NB4 (cell line): Measurements from ENCODE around the gene CAMK4.

Experiments
- DNase-seq: peaks from one replicate; pipeline ENCODE4 v3.0.0; 2010; ENCODE audit warnings: low read depth
- H3K4me3 ChIP-seq: one replicate; pipeline ENCODE4 v1.5.1; 2011; ENCODE audit warnings: mild to moderate bottlenecking, low read depth, low read length, moderate library complexity
- MYC ChIP-seq: IDR thresholded peaks from 2 replicates; pipeline ENCODE4 v1.6.1; 2011; ENCODE audit warnings: low read depth, low read length
- POLR2A ChIP-seq: IDR thresholded peaks from 2 replicates; pipeline ENCODE4 v1.6.1; 2011; ENCODE audit warnings: mild to moderate bottlenecking; ENCODE audit not compliant: insufficient read length; ENCODE audit errors: extremely low read depth
- TF ChIP-seq, protein P1 (sequence below): IDR thresholded peaks from one replicate; pipeline ENCODE4 v1.5.1; 2012; ENCODE audit warnings: low read depth, low read length
- TF ChIP-seq, protein P2 (sequence below): IDR thresholded peaks from 2 replicates; pipeline ENCODE4 v1.6.1; 2011; ENCODE audit warnings: low read depth, low read length

The CAMK4 gene

GRCh38 chr5:111447822-111448221 lies 223.6 kb downstream of the CAMK4 start:
- H3K4me3 ChIP-seq, result no peak overlapping the region
- no peak for DNase-seq
- TF ChIP-seq, protein P1, sequence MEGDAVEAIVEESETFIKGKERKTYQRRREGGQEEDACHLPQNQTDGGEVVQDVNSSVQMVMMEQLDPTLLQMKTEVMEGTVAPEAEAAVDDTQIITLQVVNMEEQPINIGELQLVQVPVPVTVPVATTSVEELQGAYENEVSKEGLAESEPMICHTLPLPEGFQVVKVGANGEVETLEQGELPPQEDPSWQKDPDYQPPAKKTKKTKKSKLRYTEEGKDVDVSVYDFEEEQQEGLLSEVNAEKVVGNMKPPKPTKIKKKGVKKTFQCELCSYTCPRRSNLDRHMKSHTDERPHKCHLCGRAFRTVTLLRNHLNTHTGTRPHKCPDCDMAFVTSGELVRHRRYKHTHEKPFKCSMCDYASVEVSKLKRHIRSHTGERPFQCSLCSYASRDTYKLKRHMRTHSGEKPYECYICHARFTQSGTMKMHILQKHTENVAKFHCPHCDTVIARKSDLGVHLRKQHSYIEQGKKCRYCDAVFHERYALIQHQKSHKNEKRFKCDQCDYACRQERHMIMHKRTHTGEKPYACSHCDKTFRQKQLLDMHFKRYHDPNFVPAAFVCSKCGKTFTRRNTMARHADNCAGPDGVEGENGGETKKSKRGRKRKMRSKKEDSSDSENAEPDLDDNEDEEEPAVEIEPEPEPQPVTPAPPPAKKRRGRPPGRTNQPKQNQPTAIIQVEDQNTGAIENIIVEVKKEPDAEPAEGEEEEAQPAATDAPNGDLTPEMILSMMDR, result no peak
- TF ChIP-seq POLR2A (no peak), MYC (no peak)
- TF ChIP-seq, protein P2, sequence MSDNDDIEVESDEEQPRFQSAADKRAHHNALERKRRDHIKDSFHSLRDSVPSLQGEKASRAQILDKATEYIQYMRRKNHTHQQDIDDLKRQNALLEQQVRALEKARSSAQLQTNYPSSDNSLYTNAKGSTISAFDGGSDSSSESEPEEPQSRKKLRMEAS, result no peak

GRCh38 chr5:111453295-111453694 lies 229.1 kb downstream of the CAMK4 start:
- DNase-seq, result no peak
- TF ChIP-seq POLR2A (no peak), MYC (no peak)
- TF ChIP-seq, protein P2, result no peak
- TF ChIP-seq, protein P1, result no peak
- H3K4me3 ChIP-seq, result no peak overlapping the region

DNA sequence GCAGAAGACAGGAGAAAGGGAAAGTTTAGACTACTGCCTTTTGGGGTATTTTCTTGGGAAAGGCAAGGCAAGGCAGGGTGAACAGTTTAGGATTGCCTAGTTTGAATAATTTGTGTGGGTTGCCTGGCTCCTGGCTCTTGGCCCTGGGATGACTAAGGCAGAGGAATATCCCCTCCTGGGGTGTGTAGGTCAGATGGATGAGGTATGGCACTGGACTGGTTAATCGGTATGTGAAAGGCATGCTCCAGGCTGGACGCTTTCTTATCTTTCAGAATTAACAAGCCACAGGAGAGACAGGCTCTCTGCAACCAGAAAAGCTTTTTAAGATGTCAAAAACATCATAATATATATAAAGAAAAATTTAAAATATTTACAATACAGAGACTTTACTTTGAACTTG lies 229.6 kb downstream of the CAMK4 start:
- no peak for DNase-seq
- H3K4me3 ChIP-seq, result no peak overlapping the region

DNA sequence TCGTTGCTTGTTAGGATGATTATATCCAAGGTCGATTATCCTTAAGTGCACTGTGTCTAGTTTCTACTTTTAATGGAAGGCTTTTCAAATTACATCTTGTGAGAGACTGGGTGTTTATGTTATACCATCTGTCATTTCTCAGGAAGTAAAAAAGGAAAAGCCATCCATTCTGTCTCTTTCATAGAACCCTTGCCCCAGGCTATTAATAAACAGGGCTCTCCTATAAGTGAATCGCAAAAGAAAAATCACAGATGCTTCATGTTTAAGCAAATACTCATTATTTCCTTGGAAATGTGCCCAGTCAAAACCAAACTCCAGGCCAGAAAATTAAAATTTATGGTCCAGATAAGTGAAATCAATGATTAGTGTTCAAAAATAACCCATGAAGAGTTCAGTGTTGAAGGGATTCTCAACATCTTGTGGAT lies 230.0 kb downstream of the CAMK4 start:
- no peak for DNase-seq
- H3K4me3 ChIP-seq, result no peak overlapping the region
- TF ChIP-seq POLR2A (no peak), MYC (no peak)
- TF ChIP-seq, protein P1, result no peak
- TF ChIP-seq, protein P2, result no peak

More for the DNA sequence above, 229.6 kb downstream of the CAMK4 start:
- TF ChIP-seq, protein P1, result no peak
- TF ChIP-seq POLR2A (no peak), MYC (no peak)
- TF ChIP-seq, protein P2, result no peak

DNA sequence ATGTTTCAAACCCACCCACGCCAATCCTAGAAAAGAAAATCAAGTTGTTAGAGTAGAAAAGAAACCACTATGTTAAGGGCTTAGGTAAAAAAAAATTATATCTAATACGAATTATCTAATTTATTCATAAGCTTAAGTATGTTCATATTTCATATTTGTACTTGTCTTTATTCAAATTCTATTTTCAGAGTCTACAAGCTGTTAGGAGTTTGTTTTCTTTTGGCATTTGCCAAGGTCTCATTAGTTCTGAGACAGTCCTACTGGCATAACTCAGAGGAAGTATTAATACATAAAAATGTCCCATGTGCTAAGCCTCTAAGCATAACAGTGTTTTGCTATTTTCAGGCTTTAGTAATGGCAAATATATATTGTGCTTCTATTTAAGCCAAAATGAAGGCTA lies 230.6 kb downstream of the CAMK4 start:
- H3K4me3 ChIP-seq, result no peak overlapping the region
- no peak for DNase-seq
- TF ChIP-seq, protein P1, result no peak
- TF ChIP-seq MYC (no peak), POLR2A (no peak)
- TF ChIP-seq, protein P2, result no peak

GRCh38 chr5:111461255-111461671 lies 237.1 kb downstream of the CAMK4 start:
- TF ChIP-seq, protein P2, result no peak
- TF ChIP-seq MYC (no peak), POLR2A (no peak)
- TF ChIP-seq, protein P1, result no peak
- H3K4me3 ChIP-seq, result no peak overlapping the region
- no peak for DNase-seq
